HK-2 (cell line): ENCODE measurements around the gene APOD.

Source experiments
- DNase-seq: peaks from one replicate; pipeline ENCODE4 v3.0.0-alpha.2; 2018; ENCODE audit not compliant: unreplicated experiment

APOD gene

GRCh38 chr3:195587406-195587805 is 3.7 kb upstream of the APOD start:
- no peak for DNase-seq

- DNase-seq, result no peak
Observed at GRCh38 chr3:195584543-195584870, 767 bp upstream of the APOD start.

GRCh38 chr3:195582947-195583346 is 793 bp downstream of the APOD start:
- no peak for DNase-seq

GRCh38 chr3:195580744-195581443 is 2.8 kb downstream of the APOD start:
- DNase-seq, result no peak

GRCh38 chr3:195579281-195579680 is 4.5 kb downstream of the APOD start:
- no peak for DNase-seq

GRCh38 chr3:195578565-195578964 is 5.2 kb downstream of the APOD start:
- no peak for DNase-seq

- no peak for DNase-seq
Observed at GRCh38 chr3:195577645-195578177, 6.0 kb downstream of the APOD start.

- no peak for DNase-seq
Observed at GRCh38 chr3:195574497-195575304, 9.0 kb downstream of the APOD start.

GRCh38 chr3:195573611-195574496 is 9.9 kb downstream of the APOD start:
- no peak for DNase-seq

- no peak for DNase-seq
Observed at GRCh38 chr3:195571361-195571760, 12.4 kb downstream of the APOD start.

- no peak for DNase-seq
Observed at GRCh38 chr3:195570912-195571311, 12.8 kb downstream of the APOD start.

GRCh38 chr3:195570344-195570743 is 13.4 kb downstream of the APOD start:
- no peak for DNase-seq

- DNase-seq, result no peak
Observed at GRCh38 chr3:195568630-195569029, 15.1 kb downstream of the APOD start.

- DNase-seq, result no peak
Observed at GRCh38 chr3:195566797-195567196, 16.9 kb downstream of the APOD start.

- no peak for DNase-seq
Observed at GRCh38 chr3:195565716-195566115, 18.0 kb downstream of the APOD start.

GRCh38 chr3:195563317-195563716 is 20.4 kb downstream of the APOD start:
- no peak for DNase-seq

- DNase-seq, result no peak
Observed at GRCh38 chr3:195559723-195560409, 23.9 kb downstream of the APOD start.

GRCh38 chr3:195558602-195559001 is 25.1 kb downstream of the APOD start:
- no peak for DNase-seq

GRCh38 chr3:195557322-195557721 is 26.4 kb downstream of the APOD start:
- no peak for DNase-seq

- no peak for DNase-seq
Observed at GRCh38 chr3:195556390-195556789, 27.4 kb downstream of the APOD start.

- DNase-seq, result no peak
Observed at GRCh38 chr3:195555110-195555509, 28.6 kb downstream of the APOD start.

GRCh38 chr3:195554458-195554857 is 29.3 kb downstream of the APOD start:
- DNase-seq, result no peak
